ENCODE measurements around the gene SCN3A.

Gene SCN3A

DNA sequence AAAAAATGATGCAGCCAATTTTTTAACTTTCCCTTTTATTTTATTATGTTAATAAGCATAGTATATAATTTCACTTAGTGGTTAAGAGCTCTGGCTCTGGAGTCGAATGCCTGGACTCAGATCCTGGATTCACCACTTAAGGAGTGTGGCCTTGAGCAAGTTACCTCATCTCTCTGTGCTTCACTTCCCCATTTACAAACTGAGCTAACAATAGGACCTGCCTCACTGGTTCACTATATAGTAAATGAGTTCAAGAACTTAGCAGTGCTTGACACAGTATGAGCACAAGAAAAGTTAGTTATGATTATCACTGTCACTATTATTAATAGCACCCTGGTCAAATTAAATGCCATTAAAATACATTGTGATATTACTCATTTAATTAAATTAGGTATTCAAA, 30.6 kb downstream of the SCN3A start:
- no peak for TF ChIP-seq SNAI2 (CRISPR knock-in tag; IDR thresholded peaks at IDR 0.05)
- no peak for TF ChIP-seq ZNF8 (CRISPR knock-in tag; IDR thresholded peaks at IDR 0.05)
- TF ChIP-seq, protein P1, sequence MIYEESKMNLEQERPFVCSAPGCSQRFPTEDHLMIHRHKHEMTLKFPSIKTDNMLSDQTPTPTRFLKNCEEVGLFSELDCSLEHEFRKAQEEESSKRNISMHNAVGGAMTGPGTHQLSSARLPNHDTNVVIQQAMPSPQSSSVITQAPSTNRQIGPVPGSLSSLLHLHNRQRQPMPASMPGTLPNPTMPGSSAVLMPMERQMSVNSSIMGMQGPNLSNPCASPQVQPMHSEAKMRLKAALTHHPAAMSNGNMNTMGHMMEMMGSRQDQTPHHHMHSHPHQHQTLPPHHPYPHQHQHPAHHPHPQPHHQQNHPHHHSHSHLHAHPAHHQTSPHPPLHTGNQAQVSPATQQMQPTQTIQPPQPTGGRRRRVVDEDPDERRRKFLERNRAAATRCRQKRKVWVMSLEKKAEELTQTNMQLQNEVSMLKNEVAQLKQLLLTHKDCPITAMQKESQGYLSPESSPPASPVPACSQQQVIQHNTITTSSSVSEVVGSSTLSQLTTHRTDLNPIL (CRISPR knock-in tag; IDR thresholded peaks at IDR 0.05; ENCODE audit: low read depth) = no peak
- no peak for ATAC-seq

DNA sequence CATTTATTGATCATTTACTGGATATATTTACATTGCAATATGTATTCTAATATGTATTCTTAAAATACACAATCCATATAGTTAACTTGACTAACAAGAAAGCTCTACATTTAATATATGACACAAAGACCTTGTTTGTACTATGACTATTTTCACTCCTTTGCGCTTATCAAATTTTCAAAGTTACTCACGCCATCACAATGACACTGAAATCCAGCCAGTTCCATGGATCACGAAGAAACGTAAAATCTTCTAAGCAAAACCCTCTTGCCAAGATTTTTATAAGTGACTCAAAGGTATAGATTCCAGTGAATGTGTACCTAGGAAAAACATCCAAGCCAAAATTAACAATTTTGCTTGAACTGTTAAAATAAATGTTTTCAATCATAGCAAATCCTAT, 39.6 kb downstream of the SCN3A start:
- no peak for ATAC-seq

DNA sequence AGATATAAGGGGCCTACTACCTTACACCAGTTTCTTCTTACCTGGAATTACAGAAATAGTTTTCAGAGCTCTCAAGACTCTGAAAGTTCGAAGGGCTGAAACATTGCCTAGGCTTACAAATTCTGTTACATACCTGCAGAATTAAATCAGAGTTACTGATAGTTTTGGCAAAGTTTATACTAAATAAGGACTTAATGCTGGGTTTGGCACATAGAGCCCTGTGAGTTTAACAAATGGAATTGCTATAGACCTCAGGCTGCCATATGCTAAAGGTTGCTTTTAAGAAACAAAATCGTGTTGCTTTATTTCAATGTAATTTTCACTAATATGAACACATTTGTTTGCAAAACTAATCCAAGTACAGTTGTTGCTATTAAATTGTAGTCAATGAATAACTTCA, 40.1 kb downstream of the SCN3A start:
- TF ChIP-seq GLIS3 (CRISPR knock-in tag; IDR thresholded peaks at IDR 0.05) (no peak), RARB (CRISPR knock-in tag; IDR thresholded peaks at IDR 0.05) (no peak), OSR1 (CRISPR knock-in tag; IDR thresholded peaks at IDR 0.05) (no peak), ARNTL (CRISPR knock-in tag; IDR thresholded peaks at IDR 0.05; ENCODE audit: borderline replicate concordance, low read depth) (no peak), ZFP3 (CRISPR knock-in tag; IDR thresholded peaks at IDR 0.05) (no peak), ZFP30 (CRISPR knock-in tag; IDR thresholded peaks at IDR 0.05) (no peak), ESRRG (CRISPR knock-in tag; IDR thresholded peaks at IDR 0.05) (no peak), TOX (CRISPR knock-in tag; IDR thresholded peaks at IDR 0.05; ENCODE audit: borderline replicate concordance) (no peak)
- TF ChIP-seq, protein P2, sequence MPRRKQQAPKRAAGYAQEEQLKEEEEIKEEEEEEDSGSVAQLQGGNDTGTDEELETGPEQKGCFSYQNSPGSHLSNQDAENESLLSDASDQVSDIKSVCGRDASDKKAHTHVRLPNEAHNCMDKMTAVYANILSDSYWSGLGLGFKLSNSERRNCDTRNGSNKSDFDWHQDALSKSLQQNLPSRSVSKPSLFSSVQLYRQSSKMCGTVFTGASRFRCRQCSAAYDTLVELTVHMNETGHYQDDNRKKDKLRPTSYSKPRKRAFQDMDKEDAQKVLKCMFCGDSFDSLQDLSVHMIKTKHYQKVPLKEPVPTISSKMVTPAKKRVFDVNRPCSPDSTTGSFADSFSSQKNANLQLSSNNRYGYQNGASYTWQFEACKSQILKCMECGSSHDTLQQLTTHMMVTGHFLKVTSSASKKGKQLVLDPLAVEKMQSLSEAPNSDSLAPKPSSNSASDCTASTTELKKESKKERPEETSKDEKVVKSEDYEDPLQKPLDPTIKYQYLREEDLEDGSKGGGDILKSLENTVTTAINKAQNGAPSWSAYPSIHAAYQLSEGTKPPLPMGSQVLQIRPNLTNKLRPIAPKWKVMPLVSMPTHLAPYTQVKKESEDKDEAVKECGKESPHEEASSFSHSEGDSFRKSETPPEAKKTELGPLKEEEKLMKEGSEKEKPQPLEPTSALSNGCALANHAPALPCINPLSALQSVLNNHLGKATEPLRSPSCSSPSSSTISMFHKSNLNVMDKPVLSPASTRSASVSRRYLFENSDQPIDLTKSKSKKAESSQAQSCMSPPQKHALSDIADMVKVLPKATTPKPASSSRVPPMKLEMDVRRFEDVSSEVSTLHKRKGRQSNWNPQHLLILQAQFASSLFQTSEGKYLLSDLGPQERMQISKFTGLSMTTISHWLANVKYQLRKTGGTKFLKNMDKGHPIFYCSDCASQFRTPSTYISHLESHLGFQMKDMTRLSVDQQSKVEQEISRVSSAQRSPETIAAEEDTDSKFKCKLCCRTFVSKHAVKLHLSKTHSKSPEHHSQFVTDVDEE (CRISPR knock-in tag; IDR thresholded peaks at IDR 0.05) = no peak
- ATAC-seq = no peak

More for the DNA sequence above, 39.6 kb downstream of the SCN3A start:
- TF ChIP-seq SNAI2 (CRISPR knock-in tag; IDR thresholded peaks at IDR 0.05) (no peak), CSDC2 (CRISPR knock-in tag; IDR thresholded peaks at IDR 0.05) (no peak), ZNF70 (CRISPR knock-in tag; IDR thresholded peaks at IDR 0.05) (no peak), OSR1 (CRISPR knock-in tag; IDR thresholded peaks at IDR 0.05) (no peak), GLIS3 (CRISPR knock-in tag; IDR thresholded peaks at IDR 0.05) (no peak), ZNF565 (CRISPR knock-in tag; conservative IDR thresholded peaks at IDR 0.05; ENCODE audit: low read depth) (no peak), RARB (CRISPR knock-in tag; IDR thresholded peaks at IDR 0.05) (no peak)
- TF ChIP-seq, protein P3, sequence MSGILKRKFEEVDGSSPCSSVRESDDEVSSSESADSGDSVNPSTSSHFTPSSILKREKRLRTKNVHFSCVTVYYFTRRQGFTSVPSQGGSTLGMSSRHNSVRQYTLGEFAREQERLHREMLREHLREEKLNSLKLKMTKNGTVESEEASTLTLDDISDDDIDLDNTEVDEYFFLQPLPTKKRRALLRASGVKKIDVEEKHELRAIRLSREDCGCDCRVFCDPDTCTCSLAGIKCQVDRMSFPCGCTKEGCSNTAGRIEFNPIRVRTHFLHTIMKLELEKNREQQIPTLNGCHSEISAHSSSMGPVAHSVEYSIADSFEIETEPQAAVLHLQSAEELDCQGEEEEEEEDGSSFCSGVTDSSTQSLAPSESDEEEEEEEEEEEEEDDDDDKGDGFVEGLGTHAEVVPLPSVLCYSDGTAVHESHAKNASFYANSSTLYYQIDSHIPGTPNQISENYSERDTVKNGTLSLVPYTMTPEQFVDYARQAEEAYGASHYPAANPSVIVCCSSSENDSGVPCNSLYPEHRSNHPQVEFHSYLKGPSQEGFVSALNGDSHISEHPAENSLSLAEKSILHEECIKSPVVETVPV (CRISPR knock-in tag; IDR thresholded peaks at IDR 0.05) = no peak
- TF ChIP-seq, protein P2 (CRISPR knock-in tag; IDR thresholded peaks at IDR 0.05) = no peak

DNA sequence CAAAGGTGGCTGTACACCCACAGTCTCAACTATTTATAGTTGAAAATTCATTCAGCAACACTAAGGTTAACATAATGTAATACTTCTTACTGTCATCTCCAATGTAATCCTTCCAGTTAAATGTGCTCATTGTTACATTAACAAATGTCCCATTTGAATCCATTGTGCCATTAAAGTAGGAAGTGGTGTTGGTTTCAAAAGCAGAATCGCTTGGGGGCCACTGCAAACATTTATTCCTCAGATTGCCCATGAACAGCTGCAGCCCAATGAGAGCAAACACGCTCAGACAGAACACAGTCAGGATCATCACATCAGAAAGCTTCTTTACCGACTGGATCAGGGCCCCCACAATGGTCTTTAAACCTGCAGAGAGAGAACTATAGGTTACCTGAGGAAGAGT, 41.4 kb downstream of the SCN3A start:
- TF ChIP-seq ZNF565 (CRISPR knock-in tag; conservative IDR thresholded peaks at IDR 0.05; ENCODE audit: low read depth) = no peak
- TF ChIP-seq TCF4 (CRISPR knock-in tag; IDR thresholded peaks at IDR 0.05; ENCODE audit: borderline replicate concordance) = no peak
- TF ChIP-seq, protein P2 (CRISPR knock-in tag; IDR thresholded peaks at IDR 0.05) = no peak
- TF ChIP-seq ZFP3 (CRISPR knock-in tag; IDR thresholded peaks at IDR 0.05) = no peak
- no peak for TF ChIP-seq OSR1 (CRISPR knock-in tag; IDR thresholded peaks at IDR 0.05)
- no peak for TF ChIP-seq ISL1 (CRISPR knock-in tag; IDR thresholded peaks at IDR 0.05)
- no peak for TF ChIP-seq GLIS3 (CRISPR knock-in tag; IDR thresholded peaks at IDR 0.05)
- TF ChIP-seq TOX (CRISPR knock-in tag; IDR thresholded peaks at IDR 0.05; ENCODE audit: borderline replicate concordance) = no peak
- TF ChIP-seq, protein P3 (CRISPR knock-in tag; IDR thresholded peaks at IDR 0.05) = no peak
- no peak for TF ChIP-seq SNAI2 (CRISPR knock-in tag; IDR thresholded peaks at IDR 0.05)
- TF ChIP-seq RARB (CRISPR knock-in tag; IDR thresholded peaks at IDR 0.05) = no peak
- TF ChIP-seq PPARA (CRISPR knock-in tag; IDR thresholded peaks at IDR 0.05; ENCODE audit: borderline replicate concordance) = no peak
- no peak for TF ChIP-seq ESRRG (CRISPR knock-in tag; IDR thresholded peaks at IDR 0.05)
- TF ChIP-seq, protein P4, sequence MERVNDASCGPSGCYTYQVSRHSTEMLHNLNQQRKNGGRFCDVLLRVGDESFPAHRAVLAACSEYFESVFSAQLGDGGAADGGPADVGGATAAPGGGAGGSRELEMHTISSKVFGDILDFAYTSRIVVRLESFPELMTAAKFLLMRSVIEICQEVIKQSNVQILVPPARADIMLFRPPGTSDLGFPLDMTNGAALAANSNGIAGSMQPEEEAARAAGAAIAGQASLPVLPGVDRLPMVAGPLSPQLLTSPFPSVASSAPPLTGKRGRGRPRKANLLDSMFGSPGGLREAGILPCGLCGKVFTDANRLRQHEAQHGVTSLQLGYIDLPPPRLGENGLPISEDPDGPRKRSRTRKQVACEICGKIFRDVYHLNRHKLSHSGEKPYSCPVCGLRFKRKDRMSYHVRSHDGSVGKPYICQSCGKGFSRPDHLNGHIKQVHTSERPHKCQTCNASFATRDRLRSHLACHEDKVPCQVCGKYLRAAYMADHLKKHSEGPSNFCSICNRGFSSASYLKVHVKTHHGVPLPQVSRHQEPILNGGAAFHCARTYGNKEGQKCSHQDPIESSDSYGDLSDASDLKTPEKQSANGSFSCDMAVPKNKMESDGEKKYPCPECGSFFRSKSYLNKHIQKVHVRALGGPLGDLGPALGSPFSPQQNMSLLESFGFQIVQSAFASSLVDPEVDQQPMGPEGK (CRISPR knock-in tag; IDR thresholded peaks at IDR 0.05; ENCODE audit: borderline replicate concordance) = no peak
- no peak for ATAC-seq
